Measurements from ENCODE around the gene BICRAL.
"Not testable (repeated sequence)": the region's sequence is repeated elsewhere in the genome, so short reads cannot be mapped to it uniquely, and the experiment has no call there.

BICRAL gene

GRCh38 chr6:42902429-42903263, 120.8 kb downstream of the BICRAL start:
- DNase-seq = not testable (repeated sequence)

GRCh38 chr6:42904467-42904866, 122.6 kb downstream of the BICRAL start:
- DNase-seq = no peak

GRCh38 chr6:42907336-42907735, 125.5 kb downstream of the BICRAL start:
- DNase-seq = no peak

- DNase-seq = no peak
Observed at GRCh38 chr6:42909835-42910234, 128.0 kb downstream of the BICRAL start.

GRCh38 chr6:42911171-42912021, 129.5 kb downstream of the BICRAL start:
- DNase-seq = no peak

DNA sequence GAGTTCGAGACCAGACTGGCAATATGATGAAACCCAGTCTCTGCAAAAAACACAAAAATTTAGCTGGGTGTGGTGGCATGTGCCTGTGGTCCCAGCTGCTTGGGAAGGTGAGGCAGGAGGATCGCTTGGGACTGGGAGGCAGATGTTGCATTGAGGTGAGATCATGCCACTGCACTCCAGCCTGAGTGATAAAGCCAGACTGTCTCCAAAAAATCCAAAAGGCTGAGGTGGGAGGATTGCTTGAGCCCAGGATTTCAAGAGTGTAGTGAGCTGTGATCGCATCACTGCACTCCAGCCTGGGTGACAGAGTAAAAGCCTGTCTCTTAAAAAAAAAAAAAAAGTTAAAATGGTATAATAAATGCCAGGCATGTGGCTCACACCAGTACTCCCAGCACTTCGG, 132.7 kb downstream of the BICRAL start:
- DNase-seq = no peak

DNA sequence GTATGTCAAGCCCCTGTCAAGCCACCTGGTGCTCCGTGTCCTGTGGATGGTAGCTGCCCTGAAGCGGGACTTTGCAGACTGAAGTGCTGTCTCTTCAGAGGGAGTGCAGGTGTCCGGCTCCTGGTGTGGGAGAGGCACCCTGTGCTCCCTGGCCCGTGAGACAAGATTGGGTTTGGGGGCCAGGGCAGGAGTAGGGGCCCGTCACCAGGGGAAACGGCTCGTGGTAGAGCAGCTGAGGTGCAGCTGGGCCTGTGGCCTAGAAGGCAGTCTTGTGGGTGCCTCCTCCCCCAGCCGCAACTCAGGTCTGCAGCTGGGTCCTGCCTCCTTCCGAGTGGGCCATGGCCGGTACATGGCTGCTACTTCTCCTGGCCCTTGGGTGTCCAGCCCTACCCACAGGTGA, 133.9 kb downstream of the BICRAL start, which contains the start of gene PTCRA:
Gene PTCRA, plus strand, starts transcription at position 322 of the 400 bp plus-strand sequence. Its CDS starts 17 bp downstream, at position 339.
- DNase-seq = no peak

GRCh38 chr6:42916288-42916687, 134.4 kb downstream of the BICRAL start:
- DNase-seq = no peak

Data from activated CD8-positive, alpha-beta memory T cell treated with anti-CD3 and anti-CD28 coated beads, Interleukin-2, amount 50 U/mL, for 48 hours (primary cell).